Suprapubic skin (tissue), 4 donors: ENCODE measurements around the gene EPHB6.

Source experiments
- EP300 ChIP-seq: sonication (generic); formaldehyde crosslinking; IDR thresholded peaks from one replicate; pipeline ENCODE4 v1.6.1; 2017; ENCODE audit warnings: antibody characterized with exemption
- POLR2A ChIP-seq, 2 donors: fragments of 450-650 bp; IDR thresholded peaks; one replicate each; pipeline ENCODE4 v1.6.1; 2017; ENCODE audit warnings: antibody characterized with exemption in 2 of 2, mild to moderate bottlenecking in 2 of 2, moderate library complexity in 2 of 2
- POLR2AphosphoS5 ChIP-seq, 3 donors: sonication (generic); formaldehyde crosslinking; IDR thresholded peaks; one replicate each; pipeline ENCODE4 v1.6.1; 2017; ENCODE audit warnings: antibody characterized with exemption in 3 of 3
- TF ChIP-seq, protein P1 (sequence below), 2 donors: fragments of 200-600 bp in 1 of 2; fragments of 450-650 bp in 1 of 2; sonication (generic) in 1 of 2; IDR thresholded peaks; one replicate each; pipeline ENCODE4 v1.5.1; 2016 to 2019; ENCODE audit warnings: antibody characterized with exemption in 2 of 2, mild to moderate bottlenecking in 1 of 2, moderate library complexity in 1 of 2

DNA sequence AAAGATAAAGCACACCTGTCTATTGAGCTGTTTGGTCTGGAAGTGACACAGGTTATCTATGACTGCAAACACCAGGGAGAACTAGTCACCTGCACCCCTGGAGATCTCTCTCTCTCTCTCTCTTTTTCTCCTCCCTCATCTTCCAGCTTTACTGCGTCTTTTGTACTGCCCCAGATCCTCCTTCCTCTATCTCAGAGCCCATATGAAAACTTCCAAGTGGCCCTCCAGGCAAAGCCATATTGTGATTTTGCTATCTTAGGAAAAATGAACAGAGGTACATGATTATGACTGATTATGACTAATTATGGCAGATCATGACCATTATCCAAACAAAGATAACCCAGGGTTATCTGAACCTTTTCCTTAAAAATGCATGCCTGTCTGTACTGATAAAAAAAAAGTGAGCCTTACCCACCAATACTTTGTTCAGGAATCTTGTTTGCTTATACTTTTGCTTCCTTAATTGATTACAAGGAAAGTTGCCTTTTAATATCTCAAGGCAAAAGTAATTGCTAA, 12.6 kb upstream of the EPHB6 start:
- TF ChIP-seq, protein P1, sequence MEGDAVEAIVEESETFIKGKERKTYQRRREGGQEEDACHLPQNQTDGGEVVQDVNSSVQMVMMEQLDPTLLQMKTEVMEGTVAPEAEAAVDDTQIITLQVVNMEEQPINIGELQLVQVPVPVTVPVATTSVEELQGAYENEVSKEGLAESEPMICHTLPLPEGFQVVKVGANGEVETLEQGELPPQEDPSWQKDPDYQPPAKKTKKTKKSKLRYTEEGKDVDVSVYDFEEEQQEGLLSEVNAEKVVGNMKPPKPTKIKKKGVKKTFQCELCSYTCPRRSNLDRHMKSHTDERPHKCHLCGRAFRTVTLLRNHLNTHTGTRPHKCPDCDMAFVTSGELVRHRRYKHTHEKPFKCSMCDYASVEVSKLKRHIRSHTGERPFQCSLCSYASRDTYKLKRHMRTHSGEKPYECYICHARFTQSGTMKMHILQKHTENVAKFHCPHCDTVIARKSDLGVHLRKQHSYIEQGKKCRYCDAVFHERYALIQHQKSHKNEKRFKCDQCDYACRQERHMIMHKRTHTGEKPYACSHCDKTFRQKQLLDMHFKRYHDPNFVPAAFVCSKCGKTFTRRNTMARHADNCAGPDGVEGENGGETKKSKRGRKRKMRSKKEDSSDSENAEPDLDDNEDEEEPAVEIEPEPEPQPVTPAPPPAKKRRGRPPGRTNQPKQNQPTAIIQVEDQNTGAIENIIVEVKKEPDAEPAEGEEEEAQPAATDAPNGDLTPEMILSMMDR (IDR thresholded peaks at IDR 0.05) = no peak
- no peak for TF ChIP-seq EP300
- no peak for TF ChIP-seq POLR2AphosphoS5 (IDR thresholded peaks at IDR 0.05)
- TF ChIP-seq POLR2A (IDR thresholded peaks at IDR 0.05) = no peak
